Body of pancreas (tissue), 4 donors: ENCODE data around the gene TRPC1.
"Not testable (repeated sequence)": the region's sequence is repeated elsewhere in the genome, so short reads cannot be mapped to it uniquely, and the experiment has no call there.

ENCODE experiments used
- POLR2A ChIP-seq, 3 donors: fragments of 450-650 bp; IDR thresholded peaks; one replicate each; pipeline ENCODE4 v1.6.1; 2016; ENCODE audit warnings: antibody characterized with exemption in 3 of 3, mild to moderate bottlenecking in 2 of 3
- TF ChIP-seq, protein P1 (sequence below), 7 experiments: fragments of 450-650 bp in 4 of 7; fragments of 200-600 bp in 3 of 7; sonication (generic) in 3 of 7; IDR thresholded peaks; one replicate each; pipeline ENCODE4 v1.5.1; 2016 to 2019; ENCODE audit warnings: antibody characterized with exemption in 7 of 7

DNA sequence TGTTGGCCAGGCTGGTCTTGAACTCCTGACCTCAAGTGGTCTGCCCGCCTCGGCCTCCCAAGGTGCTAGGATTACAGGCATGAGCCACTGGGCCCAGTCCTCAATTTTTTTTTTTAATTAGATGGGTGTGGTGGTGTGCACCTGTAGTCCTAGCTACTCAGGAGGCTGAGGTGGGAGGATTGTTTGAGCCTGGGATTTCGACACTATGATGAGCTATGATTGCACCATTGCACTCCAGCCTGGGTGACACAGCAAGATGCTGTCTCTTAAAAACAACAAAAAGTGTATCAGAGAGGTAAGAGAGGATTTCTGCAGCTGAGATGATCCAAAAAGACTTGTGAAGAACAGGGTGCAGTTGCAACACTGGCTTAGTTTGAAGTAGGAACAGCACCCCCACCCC lies 9.0 kb upstream of the TRPC1 start:
- TF ChIP-seq, protein P1, sequence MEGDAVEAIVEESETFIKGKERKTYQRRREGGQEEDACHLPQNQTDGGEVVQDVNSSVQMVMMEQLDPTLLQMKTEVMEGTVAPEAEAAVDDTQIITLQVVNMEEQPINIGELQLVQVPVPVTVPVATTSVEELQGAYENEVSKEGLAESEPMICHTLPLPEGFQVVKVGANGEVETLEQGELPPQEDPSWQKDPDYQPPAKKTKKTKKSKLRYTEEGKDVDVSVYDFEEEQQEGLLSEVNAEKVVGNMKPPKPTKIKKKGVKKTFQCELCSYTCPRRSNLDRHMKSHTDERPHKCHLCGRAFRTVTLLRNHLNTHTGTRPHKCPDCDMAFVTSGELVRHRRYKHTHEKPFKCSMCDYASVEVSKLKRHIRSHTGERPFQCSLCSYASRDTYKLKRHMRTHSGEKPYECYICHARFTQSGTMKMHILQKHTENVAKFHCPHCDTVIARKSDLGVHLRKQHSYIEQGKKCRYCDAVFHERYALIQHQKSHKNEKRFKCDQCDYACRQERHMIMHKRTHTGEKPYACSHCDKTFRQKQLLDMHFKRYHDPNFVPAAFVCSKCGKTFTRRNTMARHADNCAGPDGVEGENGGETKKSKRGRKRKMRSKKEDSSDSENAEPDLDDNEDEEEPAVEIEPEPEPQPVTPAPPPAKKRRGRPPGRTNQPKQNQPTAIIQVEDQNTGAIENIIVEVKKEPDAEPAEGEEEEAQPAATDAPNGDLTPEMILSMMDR (IDR thresholded peaks at IDR 0.05): not testable (repeated sequence)
- not testable (repeated sequence) for TF ChIP-seq POLR2A (IDR thresholded peaks at IDR 0.05)
